HG03565 (cell line): ENCODE data around the gene CAMK1D.
"Not testable (repeated sequence)": the region's sequence is repeated elsewhere in the genome, so short reads cannot be mapped to it uniquely, and the experiment has no call there.

ENCODE experiments used
- ATAC-seq: cut with Tn5 transposase; IDR thresholded peaks from one replicate; pipeline ENCODE4 v1.9.1; 2021; ENCODE audit warnings: mild to moderate bottlenecking, moderate library complexity; ENCODE audit not compliant: unreplicated experiment

Gene CAMK1D

GRCh38 chr10:12489806-12490205 is 140.5 kb downstream of the CAMK1D start:
- no peak for ATAC-seq

- ATAC-seq: no peak
Measured at GRCh38 chr10:12490963-12491362, 141.6 kb downstream of the CAMK1D start.

- no peak for ATAC-seq
Measured at GRCh38 chr10:12491491-12491890, 142.1 kb downstream of the CAMK1D start.

- ATAC-seq: no peak
Measured at GRCh38 chr10:12492016-12492415, 142.7 kb downstream of the CAMK1D start.

- not testable (repeated sequence) for ATAC-seq
Measured at GRCh38 chr10:12497046-12497445, 147.7 kb downstream of the CAMK1D start.

GRCh38 chr10:12499076-12499986 is 150.0 kb downstream of the CAMK1D start:
- no peak for ATAC-seq

- no peak for ATAC-seq
Measured at GRCh38 chr10:12500381-12501303, 151.3 kb downstream of the CAMK1D start.

GRCh38 chr10:12501324-12501723 is 152.0 kb downstream of the CAMK1D start:
- no peak for ATAC-seq

GRCh38 chr10:12501841-12502525 is 152.6 kb downstream of the CAMK1D start:
- ATAC-seq: no peak

GRCh38 chr10:12502526-12503274 is 153.4 kb downstream of the CAMK1D start:
- ATAC-seq: no peak

GRCh38 chr10:12503311-12503710 is 154.0 kb downstream of the CAMK1D start:
- no peak for ATAC-seq

GRCh38 chr10:12504176-12504575 is 154.8 kb downstream of the CAMK1D start:
- no peak for ATAC-seq

- no peak for ATAC-seq
Measured at GRCh38 chr10:12504628-12505027, 155.3 kb downstream of the CAMK1D start.

- ATAC-seq: no peak
Measured at GRCh38 chr10:12505683-12506082, 156.3 kb downstream of the CAMK1D start.

- ATAC-seq: no peak
Measured at GRCh38 chr10:12507165-12507850, 158.0 kb downstream of the CAMK1D start.

GRCh38 chr10:12508165-12508564 is 158.8 kb downstream of the CAMK1D start:
- ATAC-seq: no peak

- peak; percentile 49 for ATAC-seq
Measured at GRCh38 chr10:12509016-12509793, 159.9 kb downstream of the CAMK1D start.

GRCh38 chr10:12509794-12510100 is 160.4 kb downstream of the CAMK1D start:
- ATAC-seq: peak; percentile 9

- ATAC-seq: no peak
Measured at GRCh38 chr10:12510501-12510941, 161.2 kb downstream of the CAMK1D start.
